HepG2 (cell line): ENCODE data around the gene SLC5A12. TPM values are rescaled to one million over a fixed set of nuclear protein-coding genes. Genes with fewer than 3 reads are reported as not detected.

Source experiments
- ATAC-seq: fragments of 200-7000 bp; cut with Tn5 transposase; 3 replicates; pipeline ENCODE4 v1.9.1; 2020; ENCODE audit warnings: mild to moderate bottlenecking, moderate library complexity
- BruUV-seq: library from RNA; stranded (reverse); fragments of 400-500 nt; replicated peaks from 2 replicates; lab custom pipeline; 2021; lab: Mats Ljungman, UMichigan
- CTCF ChIA-PET: fragments of 300-600 bp; formaldehyde crosslinking; extraction: SDS; loops from one replicate; lab custom pipeline; 2021; ENCODE audit warnings: low total read pairs, inconsistent platforms, low intra/inter-chr PET ratio; lab: Yijun Ruan, JAX
- POLR2A ChIA-PET: fragments of 350-600 bp; sonication (Branson Sonifier 250); formaldehyde crosslinking; loops from one replicate; lab custom pipeline; 2020; ENCODE audit warnings: antibody characterized with exemption, inconsistent platforms; lab: Yijun Ruan, JAX
- DNase-seq: peaks from one replicate; pipeline ENCODE4 v3.0.0-alpha.2; 2015; ENCODE audit warnings: low spot score
- FAIRE-seq: peaks from 3 replicates; lab custom pipeline; 2011; peaks lifted over from hg19 to GRCh38; lab: Jason Lieb, UNC
- H2AFZ ChIP-seq: one replicate; pipeline ENCODE4 v1.6.1; 2011; ENCODE audit warnings: low read length, inconsistent platforms
- H3K27ac ChIP-seq: fragments of 300-600 bp; 3 replicates; pipeline ENCODE4 v1.8.0; 2011; ENCODE audit warnings: mixed run types, mild to moderate bottlenecking, mixed read lengths, low read length, inconsistent platforms; ENCODE audit not compliant: insufficient read depth; ENCODE audit errors: extremely low read length
- H3K27me3 ChIP-seq, 2 experiments: fragments of 200-600 bp in 1 of 2; 2 replicates in 1 of 2; 3 replicates in 1 of 2; pipeline versions ENCODE4 v1.6.0 to v1.8.0; 2011; ENCODE audit warnings: low read length in 2 of 2, mild to moderate bottlenecking in 2 of 2, moderate library complexity in 2 of 2, inconsistent platforms in 1 of 2; ENCODE audit not compliant: insufficient read depth in 2 of 2, control insufficient read depth in 1 of 2
- H3K36me3 ChIP-seq, 2 experiments: fragments of 200-600 bp in 1 of 2; replicated peaks in 1 of 2; 2 replicates in 1 of 2; 3 replicates in 1 of 2; pipeline versions ENCODE4 v1.5.1 to v1.8.0; 2011; ENCODE audit warnings: low read length in 2 of 2, inconsistent platforms in 1 of 2; ENCODE audit not compliant: insufficient read depth in 2 of 2, control insufficient read depth in 1 of 2
- H3K4me1 ChIP-seq: 2 replicates; pipeline ENCODE4 v1.5.1; 2012; ENCODE audit warnings: low read length, inconsistent platforms; ENCODE audit not compliant: insufficient read depth
- H3K4me2 ChIP-seq: 2 replicates; pipeline ENCODE4 v1.6.0; 2011; ENCODE audit warnings: low read depth, low read length, inconsistent platforms
- H3K4me3 ChIP-seq, 3 experiments: fragments of 200-600 bp in 1 of 3; sonication (generic), shearing (Covaris generic) in 1 of 3; replicated peaks in 1 of 3; 2 replicates each; pipeline ENCODE4 v1.5.1; 2011 to 2016; ENCODE audit warnings: low read length in 3 of 3, inconsistent platforms in 2 of 3, low read depth in 2 of 3, mild to moderate bottlenecking in 2 of 3, control low read depth in 1 of 3, mixed read lengths in 1 of 3; ENCODE audit not compliant: insufficient read depth in 1 of 3
- H3K79me2 ChIP-seq: one replicate; pipeline ENCODE4 v1.6.1; 2011; ENCODE audit warnings: low read length, inconsistent platforms; ENCODE audit not compliant: insufficient read depth
- H3K9ac ChIP-seq: 2 replicates; pipeline ENCODE4 v1.6.0; 2011; ENCODE audit warnings: mild to moderate bottlenecking, low read depth, low read length, inconsistent platforms; ENCODE audit not compliant: insufficient read depth
- H3K9me3 ChIP-seq: 2 replicates; pipeline ENCODE4 v1.5.1; 2012; ENCODE audit warnings: mild to moderate bottlenecking, low read length
- H4K20me1 ChIP-seq: 2 replicates; pipeline ENCODE4 v1.6.0; 2011; ENCODE audit warnings: inconsistent platforms, mild to moderate bottlenecking, low read length, moderate library complexity; ENCODE audit not compliant: insufficient read depth
- ARID2 ChIP-seq: sonication (generic); formaldehyde crosslinking; IDR thresholded peaks from 2 replicates; pipeline ENCODE4 v1.8.1; 2022; ENCODE audit warnings: mild to moderate bottlenecking, missing genetic modification reagents, borderline replicate concordance
- FLYWCH1 ChIP-seq: sonication (generic); formaldehyde crosslinking; IDR thresholded peaks from 2 replicates; pipeline ENCODE4 v1.8.1; 2023; ENCODE audit warnings: mild to moderate bottlenecking, missing genetic modification reagents
- IRX3 ChIP-seq: sonication (generic); formaldehyde crosslinking; IDR thresholded peaks from 2 replicates; pipeline ENCODE4 v1.8.1; 2023; ENCODE audit warnings: mild to moderate bottlenecking, low read depth, missing genetic modification reagents, borderline replicate concordance
- SIX4 ChIP-seq: sonication (generic); formaldehyde crosslinking; IDR thresholded peaks from 2 replicates; pipeline ENCODE4 v1.4.0; 2020; ENCODE audit warnings: missing genetic modification reagents
- SNAPC2 ChIP-seq: sonication (generic); formaldehyde crosslinking; IDR thresholded peaks from 2 replicates; pipeline ENCODE4 v1.8.1; 2022; ENCODE audit warnings: mild to moderate bottlenecking, missing genetic modification reagents
- SP2 ChIP-seq: sonication (generic); formaldehyde crosslinking; IDR thresholded peaks from 2 replicates; pipeline ENCODE4 v1.5.1; 2020; ENCODE audit warnings: mild to moderate bottlenecking, missing genetic modification reagents
- ZNF235 ChIP-seq: sonication (generic); formaldehyde crosslinking; IDR thresholded peaks from 2 replicates; pipeline ENCODE4 v1.8.1; 2023; ENCODE audit warnings: mild to moderate bottlenecking, missing genetic modification reagents, borderline replicate concordance
- ZNF263 ChIP-seq: sonication (generic); formaldehyde crosslinking; IDR thresholded peaks from 2 replicates; pipeline ENCODE4 v1.4.0; 2020; ENCODE audit warnings: missing genetic modification reagents
- ZNF343 ChIP-seq: sonication (generic); formaldehyde crosslinking; IDR thresholded peaks from 2 replicates; pipeline ENCODE4 v1.4.0; 2020; ENCODE audit warnings: mild to moderate bottlenecking, missing genetic modification reagents
- ZNF460 ChIP-seq: sonication (generic); formaldehyde crosslinking; IDR thresholded peaks from 2 replicates; pipeline ENCODE4 v1.5.1; 2020; ENCODE audit warnings: missing genetic modification reagents, mild to moderate bottlenecking, borderline replicate concordance
- ZNF543 ChIP-seq: sonication (generic); formaldehyde crosslinking; IDR thresholded peaks from 2 replicates; pipeline ENCODE4 v1.4.0; 2020; ENCODE audit warnings: mild to moderate bottlenecking, missing genetic modification reagents
- ZNF674 ChIP-seq: sonication (generic); formaldehyde crosslinking; IDR thresholded peaks from 2 replicates; pipeline ENCODE4 v1.5.0; 2020; ENCODE audit warnings: low read depth, mild to moderate bottlenecking, missing genetic modification reagents
- ZNF7 ChIP-seq: IDR thresholded peaks from 2 replicates; pipeline ENCODE4 v1.6.1; 2016; ENCODE audit warnings: missing biosample characterization, missing genetic modification reagents
- ZNF83 ChIP-seq: sonication (generic); formaldehyde crosslinking; IDR thresholded peaks from 2 replicates; pipeline ENCODE4 v1.4.0; 2020; ENCODE audit warnings: missing genetic modification reagents, mild to moderate bottlenecking, borderline replicate concordance
- WGBS: methylation state at CpG from one replicate; pipeline ENCODE4 v1.1.6; 2017; ENCODE audit warnings: low lambda C conversion rate; 5-methylcytosine and 5-hydroxymethylcytosine counted together
- in situ Hi-C: cut with HindIII; loops from 2 replicates; pipeline ENCODE4 v1.10.0; 2017; ENCODE audit warnings: low pct_unique_long_range_greater_than_20kb; ENCODE audit not compliant: extremely low pct_ligation_motif_present
- intact Hi-C: fragments of 100-400 bp; cut with micrococcal nuclease; formaldehyde crosslinking; loops from one replicate; pipeline ENCODE4 v1.10.0; 2022; ENCODE audit not compliant: unreplicated experiment
- polyA plus RNA-seq, 8 experiments: library from polyadenylated mRNA; depleted of rRNA in 3 of 8; stranded (reverse) in 7 of 8; unstranded in 1 of 8; fragments of >200 nt; fragmentation: Illumina TruSeq in 4 of 8; extraction: Trizol in 4 of 8; gene quantifications; 2 replicates each; pipeline versions ENCODE4 v1.2.1 to v1.2.3, GENCODE V29; 2011 to 2016; ENCODE audit warnings: low read depth in 4 of 8, missing spikeins in 1 of 8, mixed read lengths in 1 of 8; ENCODE audit not compliant: insufficient read depth in 1 of 8
- total RNA-seq, 5 experiments: library from RNA; depleted of rRNA; stranded (reverse); fragments of >200 nt; fragmentation: Illumina TruSeq; extraction: Trizol; gene quantifications; 2 replicates each; pipeline ENCODE4 v1.2.3, GENCODE V29; 2016; ENCODE audit warnings: low read depth in 1 of 5
- TF ChIP-seq, protein P1 (sequence below): IDR thresholded peaks from 2 replicates; pipeline ENCODE4 v1.6.1; 2016; ENCODE audit warnings: control low read depth
- TF ChIP-seq, protein P2 (sequence below): sonication (generic); formaldehyde crosslinking; IDR thresholded peaks from 2 replicates; pipeline ENCODE4 v1.5.1; 2020; ENCODE audit warnings: missing genetic modification reagents, mild to moderate bottlenecking, borderline replicate concordance

Gene SLC5A12
- total and polyA plus RNA-seq, 2 of the 13 experiments (the other 11 are each of a cell fraction or from before 2014, with no cell fraction given), result not detected

- in situ Hi-C loops, result no loop called here
- Histone ChIP-seq H3K4me3 (no peak overlapping the region), H3K9me3 (no peaks in the 10 kb centered on the region), H4K20me1 (no peaks in the 10 kb centered on the region), H3K27me3 (no peaks in the 10 kb centered on the region), H3K36me3 (no peaks in the 10 kb centered on the region), H3K27ac (no peak overlapping the region), H3K79me2 (no peaks in the 10 kb centered on the region), H2AFZ (no peak overlapping the region), H3K4me1 (no peaks in the 10 kb centered on the region), H3K9ac (no peak overlapping the region), H3K4me2 (no peak overlapping the region)
- intact Hi-C loops, result no loop called here
- no peak for FAIRE-seq
- TF ChIP-seq SIX4 (no peak), FLYWCH1 (CRISPR knock-in tag) (no peak), IRX3 (no peak)
- WGBS, result 0% methylated on average over 2 of the region's 2 CpGs
- DNase-seq, result no peak
- no peak for ATAC-seq
- no TSS peak for BruUV-seq
- ChIA-PET CTCF (no interaction called here), POLR2A (no interaction called here)
Measured at GRCh38 chr11:26675233-26675928, 46.5 kb downstream of the SLC5A12 start.

DNA sequence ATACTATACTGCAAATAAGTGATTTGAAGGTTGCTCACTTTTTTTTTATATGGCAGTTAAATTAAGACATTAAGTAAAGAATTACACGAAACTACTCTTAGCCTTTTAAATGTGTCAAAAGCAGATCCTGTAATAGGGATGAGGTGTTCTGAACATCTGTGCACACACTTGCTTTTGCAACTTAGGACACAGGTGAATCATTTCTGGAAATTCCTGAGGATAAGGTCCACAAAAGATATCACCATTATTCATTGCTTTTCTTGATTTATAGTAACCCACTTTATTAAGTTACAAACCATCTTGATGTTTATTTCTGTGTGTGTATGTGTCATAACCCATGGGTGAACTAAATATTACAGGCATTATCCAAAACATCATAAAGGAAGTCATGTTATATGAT is 55.9 kb downstream of the SLC5A12 start:
- H3K27ac ChIP-seq, result no peak overlapping the region
- ATAC-seq (no peak), FAIRE-seq (no peak)
- no peak for TF ChIP-seq ZNF235 (CRISPR knock-in tag)
- TF ChIP-seq, protein P1, sequence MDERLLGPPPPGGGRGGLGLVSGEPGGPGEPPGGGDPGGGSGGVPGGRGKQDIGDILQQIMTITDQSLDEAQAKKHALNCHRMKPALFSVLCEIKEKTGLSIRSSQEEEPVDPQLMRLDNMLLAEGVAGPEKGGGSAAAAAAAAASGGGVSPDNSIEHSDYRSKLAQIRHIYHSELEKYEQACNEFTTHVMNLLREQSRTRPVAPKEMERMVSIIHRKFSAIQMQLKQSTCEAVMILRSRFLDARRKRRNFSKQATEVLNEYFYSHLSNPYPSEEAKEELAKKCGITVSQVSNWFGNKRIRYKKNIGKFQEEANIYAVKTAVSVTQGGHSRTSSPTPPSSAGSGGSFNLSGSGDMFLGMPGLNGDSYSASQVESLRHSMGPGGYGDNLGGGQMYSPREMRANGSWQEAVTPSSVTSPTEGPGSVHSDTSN (CRISPR knock-in tag), result no peak
- TF ChIP-seq, protein P2, sequence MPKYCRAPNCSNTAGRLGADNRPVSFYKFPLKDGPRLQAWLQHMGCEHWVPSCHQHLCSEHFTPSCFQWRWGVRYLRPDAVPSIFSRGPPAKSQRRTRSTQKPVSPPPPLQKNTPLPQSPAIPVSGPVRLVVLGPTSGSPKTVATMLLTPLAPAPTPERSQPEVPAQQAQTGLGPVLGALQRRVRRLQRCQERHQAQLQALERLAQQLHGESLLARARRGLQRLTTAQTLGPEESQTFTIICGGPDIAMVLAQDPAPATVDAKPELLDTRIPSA (CRISPR knock-in tag), result no peak
- TF ChIP-seq ZNF7, result no peak
- TF ChIP-seq ZNF460 (CRISPR knock-in tag), result no peak
- no peak for TF ChIP-seq ZNF263
- TF ChIP-seq ZNF674 (CRISPR knock-in tag), result no peak
- TF ChIP-seq ZNF543 (CRISPR knock-in tag), result no peak
- TF ChIP-seq SP2 (CRISPR knock-in tag), result no peak
- TF ChIP-seq ARID2 (CRISPR knock-in tag), result no peak
- TF ChIP-seq ZNF83 (CRISPR knock-in tag), result no peak
- no peak for TF ChIP-seq ZNF343
- TF ChIP-seq SNAPC2, result no peak

More for the DNA sequence above, 55.9 kb downstream of the SLC5A12 start:
- Histone ChIP-seq H2AFZ (no peak overlapping the region), H3K9me3 (no peaks in the 10 kb centered on the region), H3K4me2 (no peak overlapping the region), H3K4me1 (no peaks in the 10 kb centered on the region), H3K27me3 (no peaks in the 10 kb centered on the region), H3K4me3 (no peak overlapping the region), H3K36me3 (no peaks in the 10 kb centered on the region), H3K9ac (no peak overlapping the region), H4K20me1 (no peaks in the 10 kb centered on the region), H3K79me2 (no peaks in the 10 kb centered on the region)
- WGBS, result 0% methylated on average over 1 of the region's 1 CpG
- no TSS peak for BruUV-seq
- CTCF ChIA-PET, result no interaction called here
- POLR2A ChIA-PET, result no interaction called here
- intact Hi-C loops (no loop called here), in situ Hi-C loops (no loop called here)
- no peak for DNase-seq
